Measurements from ENCODE around the gene CUEDC1.

DNA sequence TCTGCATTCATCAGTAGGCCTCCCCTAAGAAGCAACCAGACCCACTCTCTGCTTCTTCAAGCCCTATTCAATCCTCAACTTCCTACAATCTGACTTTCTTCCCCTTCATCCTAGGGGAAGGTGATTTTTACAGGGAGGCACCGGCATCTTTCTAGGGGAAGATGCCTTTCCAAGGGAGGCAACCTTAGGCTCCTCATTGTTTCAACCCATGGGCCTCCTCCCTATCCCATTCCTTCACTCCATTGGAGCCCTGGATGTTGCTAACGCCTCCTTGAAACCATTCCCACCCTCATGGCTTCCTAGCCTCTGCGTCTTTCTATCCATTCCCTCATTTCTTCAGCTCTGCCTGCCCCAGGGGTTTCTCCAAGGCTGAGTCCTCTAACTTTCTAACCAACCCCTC, 2.7 kb upstream of the CUEDC1 start:
- no peak for TF ChIP-seq POLR2A (IDR thresholded peaks at IDR 0.05)
- TF ChIP-seq, protein P1, sequence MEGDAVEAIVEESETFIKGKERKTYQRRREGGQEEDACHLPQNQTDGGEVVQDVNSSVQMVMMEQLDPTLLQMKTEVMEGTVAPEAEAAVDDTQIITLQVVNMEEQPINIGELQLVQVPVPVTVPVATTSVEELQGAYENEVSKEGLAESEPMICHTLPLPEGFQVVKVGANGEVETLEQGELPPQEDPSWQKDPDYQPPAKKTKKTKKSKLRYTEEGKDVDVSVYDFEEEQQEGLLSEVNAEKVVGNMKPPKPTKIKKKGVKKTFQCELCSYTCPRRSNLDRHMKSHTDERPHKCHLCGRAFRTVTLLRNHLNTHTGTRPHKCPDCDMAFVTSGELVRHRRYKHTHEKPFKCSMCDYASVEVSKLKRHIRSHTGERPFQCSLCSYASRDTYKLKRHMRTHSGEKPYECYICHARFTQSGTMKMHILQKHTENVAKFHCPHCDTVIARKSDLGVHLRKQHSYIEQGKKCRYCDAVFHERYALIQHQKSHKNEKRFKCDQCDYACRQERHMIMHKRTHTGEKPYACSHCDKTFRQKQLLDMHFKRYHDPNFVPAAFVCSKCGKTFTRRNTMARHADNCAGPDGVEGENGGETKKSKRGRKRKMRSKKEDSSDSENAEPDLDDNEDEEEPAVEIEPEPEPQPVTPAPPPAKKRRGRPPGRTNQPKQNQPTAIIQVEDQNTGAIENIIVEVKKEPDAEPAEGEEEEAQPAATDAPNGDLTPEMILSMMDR (IDR thresholded peaks at IDR 0.05): no peak
